ENCODE data around the gene SORL1. TPM values are rescaled to one million over a fixed set of nuclear protein-coding genes. Genes with fewer than 3 reads are reported as not detected.

Gene SORL1
- total and polyA plus RNA-seq, 2 experiments from 2014 or later, result 0.26 to 0.54 TPM

DNA sequence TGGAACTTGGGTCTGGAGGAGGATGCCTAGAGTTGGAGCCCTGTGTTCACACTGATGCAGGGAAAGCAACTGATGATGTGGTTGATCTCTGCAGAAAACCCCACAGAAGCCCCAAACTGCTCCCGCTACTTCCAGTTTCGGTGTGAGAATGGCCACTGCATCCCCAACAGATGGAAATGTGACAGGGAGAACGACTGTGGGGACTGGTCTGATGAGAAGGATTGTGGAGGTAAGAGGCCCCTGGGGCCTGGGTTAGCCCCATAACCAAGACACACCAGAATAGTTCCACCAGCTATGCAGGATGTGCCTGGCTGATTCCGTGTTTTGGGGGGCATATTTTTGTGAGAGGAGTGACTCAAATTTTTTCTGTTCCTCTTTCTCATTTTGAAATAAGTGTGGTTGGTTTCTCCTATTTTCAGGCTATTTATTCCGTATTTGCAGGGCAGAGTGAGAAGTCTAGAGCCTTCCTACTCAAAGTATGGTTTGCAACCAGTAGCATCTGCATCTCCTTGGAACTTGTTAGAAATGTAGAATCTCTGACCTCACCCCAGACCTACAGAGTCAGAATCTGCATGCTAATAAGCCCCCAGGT lies 137.9 kb downstream of the SORL1 start:
- no peak overlapping the region for H3K27ac ChIP-seq
- no peak for TF ChIP-seq EZH2phosphoT487 (IDR thresholded peaks at IDR 0.05; ENCODE audit: insufficient read depth, low read depth)
- no peak for TF ChIP-seq EZH2 (IDR thresholded peaks at IDR 0.05; ENCODE audit: insufficient read depth, poor library complexity, severe bottlenecking)
- 0 out of 2 replicates have a peak, but pooled peaks cover 3% of the 10 kb centered on the region for H3K27me3 ChIP-seq (replicated peaks; ENCODE audit: insufficient read depth)
- no peaks in the 10 kb centered on the region for H3K36me3 ChIP-seq (ENCODE audit: low read depth)
- no peaks in the 10 kb centered on the region for H3K9me3 ChIP-seq (ENCODE audit: low read depth)
- H2AFZ ChIP-seq, result no peak overlapping the region
- H4K20me1 ChIP-seq (ENCODE audit: insufficient read depth), result no peaks in the 10 kb centered on the region
- in situ Hi-C loops (cut with MboI), result no loop called here
- peaks cover under 1% of the 10 kb centered on the region for H3K4me1 ChIP-seq (ENCODE audit: insufficient read depth)
- no peak overlapping the region for H3K4me3 ChIP-seq
- WGBS, 2 experiments (ENCODE audit: low coverage in 1 of 2, low lambda C conversion rate in 2 of 2, missing lambda C conversion rate in 2 of 2), result 70 to 80% methylated on average over 5 of the region's 5 CpGs
- H3K79me2 ChIP-seq (ENCODE audit: insufficient read depth), result no peaks in the 10 kb centered on the region
- H3F3A ChIP-seq (ENCODE audit: insufficient read depth), result peaks cover 12% of the 10 kb centered on the region
- H3K9ac ChIP-seq, result no peak overlapping the region
- H3K4me2 ChIP-seq (ENCODE audit: unreplicated experiment), result no peak overlapping the region
- DNase-seq, result no peak
- H3K9me2 ChIP-seq (ENCODE audit: insufficient read depth), result no peaks in the 10 kb centered on the region

GRCh38 chr11:121590772-121591404 lies 138.8 kb downstream of the SORL1 start:
- Histone ChIP-seq H3K79me2 (ENCODE audit: insufficient read depth) (no peaks in the 10 kb centered on the region), H3K9ac (no peak overlapping the region), H3K27me3 (replicated peaks; ENCODE audit: insufficient read depth) (no peaks in the 10 kb centered on the region), H4K20me1 (ENCODE audit: insufficient read depth) (no peaks in the 10 kb centered on the region), H2AFZ (no peak overlapping the region), H3K9me2 (ENCODE audit: insufficient read depth) (no peaks in the 10 kb centered on the region), H3K4me1 (ENCODE audit: insufficient read depth) (peaks cover 7% of the 10 kb centered on the region), H3F3A (ENCODE audit: insufficient read depth) (peaks cover 12% of the 10 kb centered on the region), H3K36me3 (ENCODE audit: low read depth) (no peaks in the 10 kb centered on the region), H3K27ac (no peak overlapping the region), H3K9me3 (ENCODE audit: low read depth) (no peaks in the 10 kb centered on the region), H3K4me2 (ENCODE audit: unreplicated experiment) (no peak overlapping the region), H3K4me3 (no peak overlapping the region)
- no peak for TF ChIP-seq EZH2 (IDR thresholded peaks at IDR 0.05; ENCODE audit: insufficient read depth, poor library complexity, severe bottlenecking)
- in situ Hi-C loops (cut with MboI), result no loop called here
- no peak for DNase-seq
- 80 to 85% methylated on average over 12 of the region's 12 CpGs for WGBS, 2 experiments (ENCODE audit: low coverage in 1 of 2, low lambda C conversion rate in 2 of 2, missing lambda C conversion rate in 2 of 2)

GRCh38 chr11:121591405-121592033 lies 139.4 kb downstream of the SORL1 start:
- H3K9me2 ChIP-seq (ENCODE audit: insufficient read depth), result no peaks in the 10 kb centered on the region
- no peak for TF ChIP-seq EZH2 (IDR thresholded peaks at IDR 0.05; ENCODE audit: insufficient read depth, poor library complexity, severe bottlenecking)
- TF ChIP-seq EZH2phosphoT487 (IDR thresholded peaks at IDR 0.05; ENCODE audit: insufficient read depth, low read depth), result no peak
- no peak overlapping the region for H3K27ac ChIP-seq
- H4K20me1 ChIP-seq (ENCODE audit: insufficient read depth), result no peaks in the 10 kb centered on the region
- no peak overlapping the region for H3K9ac ChIP-seq
- no peaks in the 10 kb centered on the region for H3K27me3 ChIP-seq (replicated peaks; ENCODE audit: insufficient read depth)
- in situ Hi-C loops (cut with MboI), result no loop called here
- peaks cover 13% of the 10 kb centered on the region for H3K4me1 ChIP-seq (ENCODE audit: insufficient read depth)
- no peaks in the 10 kb centered on the region for H3K9me3 ChIP-seq (ENCODE audit: low read depth)
- H2AFZ ChIP-seq, result peak overlapping the region; percentile 58; the same call in 1 of the 2 replicates
- 5% methylated on average over 3 of the region's 3 CpGs for WGBS, 2 experiments (ENCODE audit: low coverage in 1 of 2, low lambda C conversion rate in 2 of 2, missing lambda C conversion rate in 2 of 2)
- H3F3A ChIP-seq (ENCODE audit: insufficient read depth), result peaks cover 17% of the 10 kb centered on the region
- H3K4me3 ChIP-seq, result no peak overlapping the region
- H3K4me2 ChIP-seq (ENCODE audit: unreplicated experiment), result no peak overlapping the region
- no peaks in the 10 kb centered on the region for H3K79me2 ChIP-seq (ENCODE audit: insufficient read depth)
- no peaks in the 10 kb centered on the region for H3K36me3 ChIP-seq (ENCODE audit: low read depth)
- peak; percentile 84 for DNase-seq

- Histone ChIP-seq H3K9ac (no peak overlapping the region), H3K9me2 (ENCODE audit: insufficient read depth) (no peaks in the 10 kb centered on the region), H3K79me2 (ENCODE audit: insufficient read depth) (no peaks in the 10 kb centered on the region), H2AFZ (peak overlapping the region; percentile 63), H3F3A (ENCODE audit: insufficient read depth) (peaks cover 23% of the 10 kb centered on the region), H3K27me3 (replicated peaks; ENCODE audit: insufficient read depth) (no peaks in the 10 kb centered on the region), H3K9me3 (ENCODE audit: low read depth) (no peaks in the 10 kb centered on the region), H3K4me1 (ENCODE audit: insufficient read depth) (peaks cover 20% of the 10 kb centered on the region), H4K20me1 (ENCODE audit: insufficient read depth) (no peaks in the 10 kb centered on the region), H3K36me3 (ENCODE audit: low read depth) (no peaks in the 10 kb centered on the region), H3K4me3 (no peak overlapping the region), H3K4me2 (ENCODE audit: unreplicated experiment) (no peak overlapping the region), H3K27ac (no peak overlapping the region)
- TF ChIP-seq EZH2phosphoT487 (IDR thresholded peaks at IDR 0.05; ENCODE audit: insufficient read depth, low read depth) (no peak), EZH2 (IDR thresholded peaks at IDR 0.05; ENCODE audit: insufficient read depth, poor library complexity, severe bottlenecking) (no peak)
- peak; percentile 20 for DNase-seq
- 90 to 92% methylated on average over 2 of the region's 2 CpGs for WGBS, 2 experiments (ENCODE audit: low coverage in 1 of 2, low lambda C conversion rate in 2 of 2, missing lambda C conversion rate in 2 of 2)
- in situ Hi-C loops (cut with MboI), result no loop called here
Measured at GRCh38 chr11:121592708-121593107, 140.6 kb downstream of the SORL1 start.

Data from GM23248 (cell line).